D341Med (cell line): ENCODE results near the gene DSCAM.

Experiments used
- DNase-seq: peaks from one replicate; pipeline ENCODE4 v3.0.0; 2012; ENCODE audit warnings: low spot score

DSCAM gene

GRCh38 chr21:40120940-40121575 is 725.9 kb downstream of the DSCAM start:
- DNase-seq = no peak

- DNase-seq = no peak
These were observed 728.4 kb downstream of the DSCAM start for GRCh38 chr21:40118527-40118926.

GRCh38 chr21:40117236-40117635 is 729.7 kb downstream of the DSCAM start:
- DNase-seq = no peak

- DNase-seq = no peak
These were observed 731.2 kb downstream of the DSCAM start for GRCh38 chr21:40115775-40116174.

GRCh38 chr21:40102682-40103081 is 744.3 kb downstream of the DSCAM start:
- DNase-seq = no peak

GRCh38 chr21:40099809-40100208 is 747.1 kb downstream of the DSCAM start:
- DNase-seq = no peak

- DNase-seq = no peak
These were observed 751.5 kb downstream of the DSCAM start for GRCh38 chr21:40095477-40095876.

- no peak for DNase-seq
These were observed 766.6 kb downstream of the DSCAM start for GRCh38 chr21:40080385-40080784.

GRCh38 chr21:40074710-40075109 is 772.2 kb downstream of the DSCAM start:
- DNase-seq = no peak

- DNase-seq = no peak
These were observed 772.8 kb downstream of the DSCAM start for GRCh38 chr21:40074198-40074597.

GRCh38 chr21:40073642-40074041 is 773.3 kb downstream of the DSCAM start:
- DNase-seq = no peak

GRCh38 chr21:40070871-40071270 is 776.1 kb downstream of the DSCAM start:
- no peak for DNase-seq

- DNase-seq = no peak
These were observed 779.2 kb downstream of the DSCAM start for GRCh38 chr21:40067751-40068150.

- DNase-seq = no peak
These were observed 780.7 kb downstream of the DSCAM start for GRCh38 chr21:40066221-40066620.

GRCh38 chr21:40060083-40060677 is 786.8 kb downstream of the DSCAM start:
- DNase-seq = no peak

- DNase-seq = no peak
These were observed 789.6 kb downstream of the DSCAM start for GRCh38 chr21:40057331-40057730.

GRCh38 chr21:40056031-40056430 is 790.9 kb downstream of the DSCAM start:
- DNase-seq = no peak

- DNase-seq = no peak
These were observed 792.6 kb downstream of the DSCAM start for GRCh38 chr21:40054403-40054802.

- DNase-seq = no peak
These were observed 794.0 kb downstream of the DSCAM start for GRCh38 chr21:40053007-40053406.

GRCh38 chr21:40052276-40052675 is 794.7 kb downstream of the DSCAM start:
- DNase-seq = no peak

- DNase-seq = no peak
These were observed 795.2 kb downstream of the DSCAM start for GRCh38 chr21:40051801-40052200.

GRCh38 chr21:40049931-40050290 is 797.0 kb downstream of the DSCAM start:
- no peak for DNase-seq

GRCh38 chr21:40049031-40049930 is 797.7 kb downstream of the DSCAM start:
- DNase-seq = no peak
